ENCODE results near the gene ZNF248.

DNA sequence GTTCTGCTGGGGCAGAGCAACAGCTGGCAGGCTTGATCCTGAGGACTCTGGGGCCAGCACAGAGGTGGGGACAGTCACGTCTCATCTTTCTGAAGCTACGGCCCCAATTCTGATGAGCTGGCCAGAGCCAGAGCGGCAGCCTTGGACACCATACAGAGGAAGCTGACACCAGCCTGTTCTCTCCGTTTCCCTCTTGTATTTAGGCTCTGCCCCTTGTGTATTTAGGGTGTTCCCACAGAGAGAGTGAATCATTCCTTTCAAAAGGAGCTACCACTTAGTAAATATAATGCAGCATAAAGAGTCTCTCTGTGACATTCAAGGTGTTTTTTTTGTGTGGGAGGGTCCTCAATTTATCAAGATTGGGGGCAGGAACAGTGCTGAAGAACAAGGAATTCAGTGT lies 109.2 kb downstream of the ZNF248 start:
- TF ChIP-seq, protein P1, sequence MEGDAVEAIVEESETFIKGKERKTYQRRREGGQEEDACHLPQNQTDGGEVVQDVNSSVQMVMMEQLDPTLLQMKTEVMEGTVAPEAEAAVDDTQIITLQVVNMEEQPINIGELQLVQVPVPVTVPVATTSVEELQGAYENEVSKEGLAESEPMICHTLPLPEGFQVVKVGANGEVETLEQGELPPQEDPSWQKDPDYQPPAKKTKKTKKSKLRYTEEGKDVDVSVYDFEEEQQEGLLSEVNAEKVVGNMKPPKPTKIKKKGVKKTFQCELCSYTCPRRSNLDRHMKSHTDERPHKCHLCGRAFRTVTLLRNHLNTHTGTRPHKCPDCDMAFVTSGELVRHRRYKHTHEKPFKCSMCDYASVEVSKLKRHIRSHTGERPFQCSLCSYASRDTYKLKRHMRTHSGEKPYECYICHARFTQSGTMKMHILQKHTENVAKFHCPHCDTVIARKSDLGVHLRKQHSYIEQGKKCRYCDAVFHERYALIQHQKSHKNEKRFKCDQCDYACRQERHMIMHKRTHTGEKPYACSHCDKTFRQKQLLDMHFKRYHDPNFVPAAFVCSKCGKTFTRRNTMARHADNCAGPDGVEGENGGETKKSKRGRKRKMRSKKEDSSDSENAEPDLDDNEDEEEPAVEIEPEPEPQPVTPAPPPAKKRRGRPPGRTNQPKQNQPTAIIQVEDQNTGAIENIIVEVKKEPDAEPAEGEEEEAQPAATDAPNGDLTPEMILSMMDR (conservative IDR thresholded peaks at IDR 0.05; ENCODE audit: low read length) = no peak
- TF ChIP-seq EZH2phosphoT487 (IDR thresholded peaks at IDR 0.05; ENCODE audit: borderline replicate concordance, low read depth, low read length) = no peak

Measured in OCI-LY7 (cell line).